PFSK-1 (cell line): ENCODE results near the gene MBD3L2.

ENCODE experiments used
- FOXP2 ChIP-seq: optimal IDR thresholded peaks from 2 replicates; pipeline ENCODE3; 2011; ENCODE audit warnings: borderline replicate concordance, control low read depth, inconsistent platforms; ENCODE audit not compliant: insufficient read depth; ENCODE audit errors: extremely low read length, extremely low read depth
- POLR2AphosphoS5 ChIP-seq: IDR thresholded peaks from 2 replicates; pipeline ENCODE4 v1.6.1; 2012; ENCODE audit warnings: low read depth, mild to moderate bottlenecking, control low read depth, low read length, moderate library complexity
- REST ChIP-seq, 2 experiments: IDR thresholded peaks; 2 replicates each; pipeline versions ENCODE4 v1.6.1 to v1.8.0; 2011 to 2012; ENCODE audit warnings: low read depth in 2 of 2, low read length in 2 of 2, control low read depth in 1 of 2, inconsistent platforms in 1 of 2, mild to moderate bottlenecking in 1 of 2, moderate library complexity in 1 of 2; ENCODE audit not compliant: insufficient read depth in 1 of 2
- SIN3A ChIP-seq: IDR thresholded peaks from 2 replicates; pipeline ENCODE4 v1.6.1; 2012; ENCODE audit warnings: mild to moderate bottlenecking, low read length, moderate library complexity, borderline replicate concordance; ENCODE audit not compliant: insufficient read depth
- TAF1 ChIP-seq: IDR thresholded peaks from 2 replicates; pipeline ENCODE4 v1.6.1; 2012; ENCODE audit warnings: low read length, control low read depth, borderline replicate concordance; ENCODE audit not compliant: insufficient read depth

The MBD3L2 gene

GRCh38 chr19:7006135-7006704, 42.9 kb upstream of the MBD3L2 start:
- no peak for TF ChIP-seq TAF1
- no peak for TF ChIP-seq SIN3A
- TF ChIP-seq POLR2AphosphoS5: no peak
- no peak for TF ChIP-seq FOXP2
- TF ChIP-seq REST (IDR thresholded peaks at IDR 0.05; ENCODE audit: insufficient read depth in 1 of 2, low read depth in 2 of 2, low read length in 2 of 2): no peak

- TF ChIP-seq POLR2AphosphoS5 (no peak), SIN3A (no peak), FOXP2 (no peak), TAF1 (no peak), REST (IDR thresholded peaks at IDR 0.05; ENCODE audit: insufficient read depth in 1 of 2, low read depth in 2 of 2, low read length in 2 of 2) (no peak)
Observed at GRCh38 chr19:7007859-7008258, 41.3 kb upstream of the MBD3L2 start.

GRCh38 chr19:7010722-7011593, 38.2 kb upstream of the MBD3L2 start:
- TF ChIP-seq REST (IDR thresholded peaks at IDR 0.05; ENCODE audit: insufficient read depth in 1 of 2, low read depth in 2 of 2, low read length in 2 of 2) (no peak), POLR2AphosphoS5 (no peak), FOXP2 (no peak), TAF1 (no peak), SIN3A (no peak)

- TF ChIP-seq POLR2AphosphoS5 (no peak), SIN3A (no peak), TAF1 (no peak), FOXP2 (no peak), REST (IDR thresholded peaks at IDR 0.05; ENCODE audit: insufficient read depth in 1 of 2, low read depth in 2 of 2, low read length in 2 of 2) (no peak)
Observed at GRCh38 chr19:7013678-7014077, 35.4 kb upstream of the MBD3L2 start.
